Measurements from ENCODE around the gene SLC35C1.

DNA sequence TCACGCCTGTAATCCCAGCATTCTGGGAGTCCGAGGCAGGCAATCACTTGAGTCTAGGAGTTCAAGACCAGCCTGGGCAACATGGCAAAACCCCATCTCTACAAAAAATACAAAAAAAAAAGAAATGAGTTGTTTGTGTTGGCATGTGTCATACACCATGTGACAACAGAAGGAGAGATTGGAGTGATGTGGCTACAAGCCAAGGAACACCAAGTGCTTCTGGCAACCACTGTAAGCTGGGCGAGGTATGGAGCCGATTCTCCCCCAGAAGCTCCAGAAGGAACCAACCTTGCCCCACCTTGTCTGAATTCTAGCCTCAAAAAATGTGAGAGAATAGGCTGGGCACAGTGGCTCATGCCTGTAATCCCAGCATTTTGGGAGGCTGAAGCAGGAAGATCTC, 39.1 kb upstream of the SLC35C1 start:
- no peak for TF ChIP-seq POLR2AphosphoS5 (IDR thresholded peaks at IDR 0.05; ENCODE audit: borderline replicate concordance, low read depth, low read length)
- TF ChIP-seq EZH2 (IDR thresholded peaks at IDR 0.05): no peak

Measured in SK-N-MC (cell line).